ENCODE measurements around the gene HK1.

Gene HK1

DNA sequence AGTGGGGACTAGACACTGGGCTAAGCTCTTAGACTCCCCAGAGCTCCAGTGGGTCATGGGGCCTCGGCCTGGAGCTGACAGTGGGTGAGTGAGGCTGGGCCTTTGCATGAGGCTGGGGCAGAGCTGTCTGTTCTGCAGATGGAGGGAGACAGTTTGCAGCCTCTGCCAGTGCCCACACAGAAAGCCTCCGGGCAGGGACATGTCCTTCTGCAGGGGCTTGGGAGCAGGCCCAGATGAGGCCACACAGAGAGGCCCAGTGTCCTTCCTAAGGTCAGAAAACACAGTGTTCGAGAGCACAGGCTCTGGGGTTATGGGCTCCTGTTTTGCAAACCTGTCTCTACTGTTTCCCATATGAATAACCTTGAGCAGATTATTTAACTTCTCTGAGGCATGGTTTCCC, 25.1 kb upstream of the HK1 start:
- no peak for DNase-seq (ENCODE audit: low read depth)
- TF ChIP-seq, protein P1, sequence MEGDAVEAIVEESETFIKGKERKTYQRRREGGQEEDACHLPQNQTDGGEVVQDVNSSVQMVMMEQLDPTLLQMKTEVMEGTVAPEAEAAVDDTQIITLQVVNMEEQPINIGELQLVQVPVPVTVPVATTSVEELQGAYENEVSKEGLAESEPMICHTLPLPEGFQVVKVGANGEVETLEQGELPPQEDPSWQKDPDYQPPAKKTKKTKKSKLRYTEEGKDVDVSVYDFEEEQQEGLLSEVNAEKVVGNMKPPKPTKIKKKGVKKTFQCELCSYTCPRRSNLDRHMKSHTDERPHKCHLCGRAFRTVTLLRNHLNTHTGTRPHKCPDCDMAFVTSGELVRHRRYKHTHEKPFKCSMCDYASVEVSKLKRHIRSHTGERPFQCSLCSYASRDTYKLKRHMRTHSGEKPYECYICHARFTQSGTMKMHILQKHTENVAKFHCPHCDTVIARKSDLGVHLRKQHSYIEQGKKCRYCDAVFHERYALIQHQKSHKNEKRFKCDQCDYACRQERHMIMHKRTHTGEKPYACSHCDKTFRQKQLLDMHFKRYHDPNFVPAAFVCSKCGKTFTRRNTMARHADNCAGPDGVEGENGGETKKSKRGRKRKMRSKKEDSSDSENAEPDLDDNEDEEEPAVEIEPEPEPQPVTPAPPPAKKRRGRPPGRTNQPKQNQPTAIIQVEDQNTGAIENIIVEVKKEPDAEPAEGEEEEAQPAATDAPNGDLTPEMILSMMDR (IDR thresholded peaks at IDR 0.05; ENCODE audit: low read depth, low read length, missing control alignments) = no peak
- H3K4me3 ChIP-seq (ENCODE audit: low read depth, low read length) = no peak overlapping the region

DNA sequence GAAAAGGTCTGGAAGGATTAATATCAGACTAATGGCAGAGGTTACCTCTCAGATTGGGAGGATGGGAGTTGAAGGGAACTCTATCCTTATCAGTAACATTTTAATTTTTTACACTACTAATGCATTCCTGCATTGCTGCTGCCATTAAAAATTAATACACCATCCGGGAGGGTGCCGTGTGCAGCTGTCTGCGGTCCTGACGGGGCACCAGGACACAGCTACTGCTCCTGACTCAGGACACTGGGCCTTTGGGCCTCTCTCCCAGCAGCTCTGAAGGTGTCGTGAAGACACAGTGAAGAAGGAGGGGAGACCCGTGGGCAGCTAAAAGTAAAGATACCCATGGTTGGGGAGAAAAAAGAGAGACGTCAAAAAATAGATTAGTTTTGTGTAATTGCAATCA, 23.4 kb upstream of the HK1 start:
- TF ChIP-seq, protein P1 (IDR thresholded peaks at IDR 0.05; ENCODE audit: low read depth, low read length, missing control alignments) = no peak
- no peak for DNase-seq (ENCODE audit: low read depth)

DNA sequence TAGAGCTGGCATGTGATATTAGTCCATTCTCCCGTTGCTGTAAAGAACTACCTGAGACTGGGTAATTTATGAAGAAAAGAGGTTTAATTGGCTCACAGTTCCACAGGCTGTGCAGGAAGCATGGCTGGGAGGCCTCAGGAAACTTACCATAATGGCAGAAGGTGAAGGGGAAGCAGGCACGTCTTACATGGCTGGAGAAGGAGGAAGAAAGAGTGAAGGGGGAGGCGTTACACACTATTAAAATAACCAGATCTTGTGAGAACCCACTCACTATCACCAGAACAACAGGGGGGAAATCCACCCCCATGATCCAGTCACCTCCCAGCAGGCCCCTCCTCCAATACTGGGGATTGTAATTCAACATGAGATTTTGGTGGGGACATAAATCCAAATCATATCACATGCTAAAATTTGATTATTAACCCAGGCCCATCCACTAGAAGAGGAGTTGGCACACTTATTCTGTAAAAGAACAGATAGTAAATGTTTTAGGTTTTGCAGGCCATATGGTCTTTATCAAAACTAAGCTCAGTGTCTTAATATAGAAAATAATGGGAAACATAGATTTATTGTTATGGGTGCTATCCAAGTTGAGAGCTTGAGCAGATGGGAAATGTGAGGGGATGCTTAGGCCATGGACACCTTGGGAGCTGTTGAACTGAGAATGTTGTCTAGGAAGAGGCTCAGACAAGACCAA, 18.6 kb upstream of the HK1 start:
- H3K4me3 ChIP-seq (ENCODE audit: low read depth, low read length) = no peak overlapping the region
- TF ChIP-seq, protein P1 (IDR thresholded peaks at IDR 0.05; ENCODE audit: low read depth, low read length, missing control alignments) = no peak
- DNase-seq (ENCODE audit: low read depth) = no peak

More for the DNA sequence above, 23.4 kb upstream of the HK1 start:
- H3K4me3 ChIP-seq (ENCODE audit: low read depth, low read length) = no peak overlapping the region

DNA sequence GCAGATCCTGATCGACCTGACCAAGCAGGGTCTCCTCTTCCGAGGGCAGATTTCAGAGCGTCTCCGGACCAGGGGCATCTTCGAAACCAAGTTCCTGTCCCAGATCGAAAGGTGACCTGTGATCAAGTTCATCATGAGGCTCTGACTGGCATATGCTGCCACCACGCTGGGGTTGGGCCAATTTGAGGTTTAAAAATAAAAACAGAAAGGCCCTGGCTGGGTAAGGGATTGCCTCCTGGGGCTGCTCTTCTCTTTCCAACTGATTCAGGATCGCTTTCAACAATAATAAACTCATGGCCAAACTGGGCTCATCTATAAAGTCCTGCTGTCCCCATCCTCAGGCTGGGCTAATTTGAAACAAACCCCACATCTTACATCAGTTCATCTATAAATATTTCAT, 17.1 kb upstream of the HK1 start:
- TF ChIP-seq, protein P1 (IDR thresholded peaks at IDR 0.05; ENCODE audit: low read depth, low read length, missing control alignments) = no peak
- DNase-seq (ENCODE audit: low read depth) = no peak
- no peak overlapping the region for H3K4me3 ChIP-seq (ENCODE audit: low read depth, low read length)

DNA sequence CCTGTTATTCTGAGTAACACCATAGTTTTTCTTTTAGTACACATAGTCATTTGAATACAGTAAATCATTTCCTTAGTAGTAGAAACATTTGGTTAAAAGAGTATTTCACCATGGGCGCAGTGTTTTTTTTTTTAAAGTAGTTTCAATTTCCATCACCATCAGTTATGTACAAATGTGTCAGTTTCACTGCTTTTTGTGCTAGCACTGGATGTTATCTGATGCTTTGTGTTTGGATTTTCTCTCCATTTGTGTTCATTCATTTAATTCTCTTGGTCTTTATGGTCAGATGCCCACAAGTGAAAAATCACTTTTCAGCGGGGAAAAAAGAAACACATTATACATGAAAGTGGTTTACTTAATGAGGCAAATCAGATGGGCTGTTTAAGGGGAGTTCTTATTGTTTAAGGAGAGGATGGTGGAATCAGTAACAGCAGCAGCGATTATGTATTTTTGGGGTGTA, 16.0 kb upstream of the HK1 start:
- TF ChIP-seq, protein P1 (IDR thresholded peaks at IDR 0.05; ENCODE audit: low read depth, low read length, missing control alignments) = no peak
- no peak for DNase-seq (ENCODE audit: low read depth)

DNA sequence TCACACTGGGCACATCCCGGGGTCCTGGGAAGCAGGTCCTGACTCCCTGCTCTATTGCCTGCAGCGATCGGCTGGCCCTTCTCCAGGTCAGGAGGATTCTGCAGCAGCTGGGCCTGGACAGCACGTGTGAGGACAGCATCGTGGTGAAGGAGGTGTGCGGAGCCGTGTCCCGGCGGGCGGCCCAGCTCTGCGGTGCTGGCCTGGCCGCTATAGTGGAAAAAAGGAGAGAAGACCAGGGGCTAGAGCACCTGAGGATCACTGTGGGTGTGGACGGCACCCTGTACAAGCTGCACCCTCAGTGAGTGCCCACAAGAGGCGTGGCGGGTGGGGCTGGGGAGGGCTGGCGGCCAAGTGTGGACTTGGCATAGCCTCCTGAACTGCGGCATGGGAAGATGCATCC, 12.8 kb upstream of the HK1 start:
- no peak for DNase-seq (ENCODE audit: low read depth)
- no peak overlapping the region for H3K4me3 ChIP-seq (ENCODE audit: low read depth, low read length)
- TF ChIP-seq, protein P1 (IDR thresholded peaks at IDR 0.05; ENCODE audit: low read depth, low read length, missing control alignments) = no peak

More for the DNA sequence above, 16.0 kb upstream of the HK1 start:
- no peak overlapping the region for H3K4me3 ChIP-seq (ENCODE audit: low read depth, low read length)

Data from GM12864 (cell line).